HK-2 (cell line): ENCODE measurements around the gene ANKS6.

Experiments used
- DNase-seq: peaks from one replicate; pipeline ENCODE4 v3.0.0-alpha.2; 2018; ENCODE audit not compliant: unreplicated experiment

Gene ANKS6

DNA sequence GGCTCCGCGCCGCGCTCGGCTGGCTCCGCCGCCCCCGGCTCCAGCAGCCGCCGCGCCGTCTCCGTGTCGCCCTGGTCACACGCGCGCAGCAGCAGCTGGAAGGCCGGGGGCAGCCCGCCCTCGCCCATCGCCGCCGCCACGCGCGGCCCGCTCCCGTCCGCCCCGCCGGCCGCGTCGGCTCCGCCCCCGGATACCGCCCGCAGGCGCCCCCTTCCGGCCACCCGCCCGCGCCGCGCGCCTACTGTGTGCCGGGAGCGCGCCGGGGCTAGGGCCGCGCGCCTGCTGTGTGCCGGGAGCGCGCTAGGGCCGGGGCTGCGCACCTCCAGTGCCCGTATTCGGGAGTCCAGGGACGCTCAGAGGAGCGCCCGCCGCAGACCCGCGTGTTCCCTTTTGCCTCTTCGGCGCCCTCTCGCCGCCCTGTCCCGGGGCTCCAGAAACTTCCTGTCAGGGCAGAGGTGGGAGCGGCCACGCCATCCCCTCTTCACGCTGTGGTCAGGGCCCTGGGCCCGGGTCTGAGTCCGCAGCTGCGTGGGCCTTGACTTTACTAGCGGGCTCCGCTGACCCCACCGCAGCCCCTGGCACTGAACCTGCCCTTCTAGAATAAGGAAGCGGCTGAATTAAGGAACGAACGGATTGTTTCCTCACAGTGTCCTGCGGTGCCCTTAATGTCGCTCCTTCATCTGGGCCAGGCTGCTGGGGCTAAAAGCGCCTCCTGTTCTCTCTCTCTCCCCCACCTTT, at the start of gene ANKS6:
TSS of gene ANKS6 (minus strand) at position 192 of the 738 bp plus-strand sequence. CDS start at position 128, 64 bp downstream.
- peak; percentile 83 for DNase-seq

DNA sequence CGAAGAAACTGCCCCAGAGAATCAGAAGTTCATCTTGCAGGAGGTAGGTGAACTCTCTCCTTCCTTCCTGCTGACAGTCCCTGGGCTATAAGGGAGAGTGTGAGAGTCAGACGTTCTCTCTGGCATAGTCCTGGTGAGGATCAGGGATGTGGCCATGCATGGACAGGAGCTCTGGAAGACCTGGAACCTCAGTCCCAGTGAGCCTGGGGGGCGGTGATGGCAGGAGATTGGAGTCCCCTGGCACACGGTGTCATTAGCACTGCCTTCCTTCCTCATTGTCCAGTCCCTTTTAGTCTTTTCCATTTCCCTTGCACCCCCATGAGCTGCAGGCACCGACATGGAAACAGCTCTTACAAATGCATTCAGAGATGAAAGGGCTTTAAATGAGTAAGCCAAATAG, 49.7 kb upstream of the ANKS6 start:
- DNase-seq, result no peak

DNA sequence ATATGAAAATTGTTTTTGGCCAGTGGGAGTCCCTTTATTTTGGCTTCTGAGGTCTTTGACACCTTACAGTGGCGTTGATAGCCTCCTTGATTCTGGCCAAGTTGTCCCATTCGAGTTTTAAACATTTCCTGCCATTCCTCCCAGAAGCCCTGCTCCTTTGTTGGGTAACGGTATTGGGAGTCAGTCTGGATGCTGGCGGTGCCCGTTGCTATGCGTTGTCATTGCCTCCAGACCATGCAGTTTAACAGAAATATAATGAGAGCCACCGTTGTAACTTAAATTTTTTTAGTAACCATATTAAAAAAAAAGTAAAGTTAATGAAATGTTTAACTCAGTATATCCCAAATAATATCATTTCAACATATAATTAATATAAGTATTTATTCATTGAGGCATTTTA, 46.2 kb upstream of the ANKS6 start:
- DNase-seq, result no peak

DNA sequence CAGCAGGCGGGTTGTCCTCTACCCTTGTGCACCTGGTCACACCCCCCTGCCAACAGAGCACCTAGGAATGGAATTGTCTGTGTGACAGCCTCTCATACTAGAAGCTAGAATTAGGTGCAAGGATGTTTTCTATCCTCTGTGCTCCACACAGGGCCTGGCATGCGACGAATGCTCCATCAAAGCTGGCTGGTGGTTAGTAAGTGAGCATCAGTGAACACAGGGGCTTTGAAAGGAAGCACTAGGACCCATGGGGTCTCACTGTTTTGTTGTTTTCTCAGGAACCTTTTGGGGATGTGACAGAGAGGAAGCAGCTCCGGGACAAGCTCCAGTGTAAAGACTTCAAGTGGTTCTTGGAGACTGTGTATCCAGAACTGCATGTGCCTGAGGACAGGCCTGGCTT, 43.4 kb upstream of the ANKS6 start:
- no peak for DNase-seq

DNA sequence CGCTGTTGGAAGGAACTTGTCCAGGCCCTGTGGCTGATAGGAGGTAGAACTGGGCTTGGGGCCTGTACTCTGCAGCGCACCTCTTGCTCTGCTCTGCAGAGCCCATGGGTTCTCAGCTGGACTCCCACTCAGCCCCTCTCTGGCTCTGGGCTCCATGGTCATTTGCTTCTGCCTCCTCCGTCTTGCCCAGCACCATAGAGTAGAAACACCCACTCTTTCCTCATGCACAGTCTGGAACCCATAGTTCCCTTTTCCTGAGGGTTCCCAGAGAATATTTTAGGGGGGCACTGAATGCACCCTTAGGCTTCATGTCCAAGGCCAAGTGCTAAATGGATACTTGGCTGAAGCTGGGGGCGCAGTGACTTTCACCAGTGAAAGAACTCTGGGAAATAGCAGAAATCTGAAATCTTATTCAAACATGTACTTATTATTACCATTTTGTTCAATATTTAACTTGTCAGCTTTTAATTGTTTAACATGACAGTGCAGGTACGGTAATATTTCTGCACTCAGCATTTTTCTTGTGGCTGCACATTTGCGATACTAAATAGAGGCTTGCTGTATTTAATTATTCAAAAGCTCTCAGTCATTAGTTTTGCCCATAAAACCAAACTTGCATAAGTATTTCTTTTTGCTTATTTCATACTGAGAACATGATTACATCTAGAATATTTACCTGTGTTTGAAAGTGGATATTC, 42.7 kb upstream of the ANKS6 start:
- DNase-seq, result no peak

DNA sequence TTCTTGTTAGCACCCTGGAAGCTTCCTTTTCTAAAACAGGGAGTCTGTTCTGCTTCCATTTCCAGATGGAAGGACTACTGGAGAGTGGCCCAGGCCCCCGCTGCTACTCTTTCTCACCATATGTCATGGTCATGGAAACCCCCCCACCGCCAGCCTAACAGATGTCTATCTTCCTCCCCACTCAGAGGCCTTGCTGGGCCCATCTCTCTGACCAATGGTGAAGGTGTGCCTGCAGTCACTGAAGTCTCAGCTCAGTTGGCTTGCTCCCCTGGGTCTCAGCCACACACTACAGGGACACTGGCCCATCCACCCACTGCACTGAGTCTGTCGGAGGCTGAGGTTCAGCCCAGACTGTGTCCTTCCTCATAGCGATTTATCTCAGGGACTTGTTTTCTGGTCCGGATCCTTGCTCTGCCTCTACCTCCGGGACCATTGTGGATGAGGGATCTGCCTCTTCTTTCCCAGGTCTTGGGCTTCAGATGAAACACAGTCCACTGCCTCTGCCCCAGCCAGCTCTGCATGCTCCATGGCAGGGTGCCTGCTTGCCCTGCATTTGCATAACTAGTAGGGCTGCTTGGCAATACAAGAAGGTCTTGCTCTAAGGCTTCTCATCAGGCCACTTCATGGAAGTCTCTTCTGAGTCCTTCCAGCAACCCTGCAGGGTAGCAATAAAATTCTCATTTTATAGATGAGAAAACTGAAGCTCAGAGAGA, 42.0 kb upstream of the ANKS6 start:
- no peak for DNase-seq

DNA sequence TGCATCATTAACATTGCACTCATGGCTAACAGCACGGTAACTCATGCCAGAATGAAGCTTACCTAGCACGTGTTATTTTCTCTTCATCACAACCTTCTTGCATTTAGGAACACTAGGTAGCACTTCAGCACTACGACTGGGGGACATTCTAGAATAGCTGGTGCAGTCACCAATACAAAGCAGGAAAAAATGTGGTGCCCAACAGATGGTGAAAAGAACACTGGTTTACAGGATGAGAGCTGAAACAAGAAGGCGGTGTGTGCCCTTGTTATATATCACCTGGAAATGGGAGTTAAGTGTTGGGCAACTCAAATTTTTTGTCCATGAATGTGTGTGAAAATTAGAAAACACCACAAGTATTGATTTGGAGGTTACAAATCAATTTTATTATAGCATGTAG, 41.2 kb upstream of the ANKS6 start:
- DNase-seq, result no peak

DNA sequence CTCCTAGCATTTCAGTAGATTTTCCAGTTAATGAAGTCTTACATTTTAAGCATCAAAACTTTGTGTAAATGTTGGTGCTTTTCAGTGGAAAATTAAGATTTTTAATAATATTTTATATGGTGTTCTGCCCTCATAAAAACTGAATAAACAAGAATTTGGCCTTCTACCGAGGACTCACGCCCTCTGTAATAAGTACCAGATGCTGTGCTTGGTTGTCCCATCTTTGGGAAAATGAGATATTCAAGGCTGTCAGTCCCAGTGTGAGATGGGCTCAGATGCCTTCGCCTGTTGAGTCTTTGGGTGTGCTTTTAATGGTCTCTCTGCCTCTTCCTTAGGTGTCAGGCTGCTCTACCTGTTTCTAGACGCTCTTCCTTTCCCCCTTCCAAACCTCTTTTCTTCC, 39.9 kb upstream of the ANKS6 start:
- no peak for DNase-seq

DNA sequence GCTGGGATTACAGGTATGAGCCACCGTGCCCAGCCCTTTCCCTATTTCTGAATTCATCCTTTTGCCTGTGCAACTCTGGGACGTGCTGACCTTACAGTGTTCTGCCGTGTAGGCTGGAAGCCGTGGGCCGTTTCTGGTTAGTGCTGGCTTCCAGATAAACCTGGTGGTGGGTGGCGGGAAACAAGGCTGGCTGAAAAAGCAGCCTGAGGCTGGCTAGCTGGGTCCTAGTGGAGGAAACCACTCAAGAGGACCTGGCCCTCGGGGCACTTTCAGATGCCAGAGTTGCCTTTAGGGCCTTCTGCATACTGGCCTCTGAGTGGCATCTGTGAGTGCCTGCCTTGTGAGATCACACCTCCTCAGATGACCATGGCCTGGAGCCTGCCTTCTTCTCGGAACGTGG, 38.0 kb upstream of the ANKS6 start:
- no peak for DNase-seq

DNA sequence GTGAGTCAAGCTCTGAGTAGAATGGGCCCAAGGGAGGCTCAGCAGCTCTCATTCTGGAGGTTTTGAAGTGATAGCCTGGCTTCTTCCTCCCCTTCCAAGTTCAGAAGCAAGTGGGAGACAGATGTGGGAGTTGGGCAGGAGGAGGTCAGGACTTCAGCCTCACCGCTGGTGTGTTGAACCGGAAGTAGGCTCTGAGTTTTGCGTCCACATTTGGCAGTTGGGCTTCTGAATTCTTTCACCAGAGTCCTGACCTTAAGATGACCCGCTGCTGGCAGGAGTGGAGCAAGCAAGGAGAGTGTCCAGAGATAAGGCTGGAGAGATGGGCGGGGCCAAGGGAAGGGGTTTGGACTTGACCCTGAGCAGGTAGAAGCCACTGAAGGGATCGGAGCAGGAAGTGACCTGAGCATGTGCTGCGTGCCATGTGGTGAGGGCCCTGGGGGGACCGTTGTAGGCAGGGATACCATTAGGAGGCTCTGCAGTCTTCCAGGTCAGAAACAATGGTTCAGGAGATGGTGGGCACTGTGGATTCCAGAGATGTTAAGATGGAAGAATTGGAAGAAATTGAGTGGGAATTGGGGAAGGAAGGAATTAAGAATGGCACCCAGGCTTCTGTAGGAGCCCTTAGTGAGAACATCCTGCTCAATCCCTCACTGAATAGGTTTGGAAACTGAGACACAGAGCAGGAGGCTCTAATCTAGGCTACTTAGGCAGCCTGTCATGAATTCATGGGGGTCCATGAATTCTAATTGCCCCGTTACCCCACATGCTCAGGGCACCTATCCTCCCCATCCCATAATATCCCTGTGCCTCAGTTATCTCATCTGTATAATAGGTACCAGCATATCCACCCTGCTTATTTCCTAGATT, 37.0 kb upstream of the ANKS6 start:
- DNase-seq, result no peak

DNA sequence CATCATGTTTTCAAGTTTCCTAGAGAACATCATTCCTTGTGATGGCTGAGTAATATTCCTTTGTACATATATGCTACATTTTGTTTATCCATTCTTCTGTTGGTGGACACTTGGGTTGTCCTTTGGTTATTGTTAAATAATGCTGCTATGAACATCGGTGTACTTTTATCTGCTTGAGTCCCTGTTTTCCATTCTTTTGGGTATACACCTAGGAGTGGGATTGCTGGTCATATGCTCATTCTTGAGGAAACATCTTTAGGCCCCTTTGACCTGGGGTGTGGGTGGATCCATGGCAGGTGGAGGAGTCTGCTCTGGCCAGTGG, 36.4 kb upstream of the ANKS6 start:
- no peak for DNase-seq

DNA sequence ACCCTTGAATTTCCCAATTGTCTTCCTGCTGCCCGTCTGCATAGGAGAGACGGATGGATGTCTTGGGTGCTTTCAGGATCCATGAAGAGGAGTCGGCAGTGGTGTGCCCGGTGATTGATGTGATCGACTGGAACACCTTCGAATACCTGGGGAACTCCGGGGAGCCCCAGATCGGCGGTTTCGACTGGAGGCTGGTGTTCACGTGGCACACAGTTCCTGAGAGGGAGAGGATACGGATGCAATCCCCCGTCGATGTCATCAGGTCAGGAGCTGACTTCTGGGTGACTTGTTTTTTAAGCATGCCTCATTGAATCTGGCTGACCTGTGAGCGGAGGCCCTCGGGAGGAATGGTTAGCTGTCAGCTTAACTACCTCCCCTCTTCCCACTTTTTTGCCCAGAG, 35.3 kb upstream of the ANKS6 start:
- no peak for DNase-seq

DNA sequence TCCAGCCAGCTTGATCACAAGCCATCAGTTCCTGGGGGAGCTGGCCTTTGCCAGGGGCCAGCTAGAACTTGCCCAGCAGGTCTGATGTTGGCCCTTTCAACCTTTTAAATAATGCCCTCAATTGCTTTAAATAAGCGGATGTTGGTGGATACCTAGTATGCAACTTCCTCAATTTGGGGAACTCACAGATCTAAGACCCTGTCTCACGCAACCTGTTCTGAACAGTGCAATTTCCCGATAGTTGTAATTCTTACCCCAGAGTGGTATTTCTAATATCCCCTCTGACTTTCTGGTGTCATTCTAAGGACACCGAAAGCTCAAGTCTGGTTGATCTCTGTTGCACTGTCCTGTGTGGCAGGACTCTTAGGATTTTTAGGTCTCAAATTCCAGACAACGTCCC, 34.2 kb upstream of the ANKS6 start:
- no peak for DNase-seq

DNA sequence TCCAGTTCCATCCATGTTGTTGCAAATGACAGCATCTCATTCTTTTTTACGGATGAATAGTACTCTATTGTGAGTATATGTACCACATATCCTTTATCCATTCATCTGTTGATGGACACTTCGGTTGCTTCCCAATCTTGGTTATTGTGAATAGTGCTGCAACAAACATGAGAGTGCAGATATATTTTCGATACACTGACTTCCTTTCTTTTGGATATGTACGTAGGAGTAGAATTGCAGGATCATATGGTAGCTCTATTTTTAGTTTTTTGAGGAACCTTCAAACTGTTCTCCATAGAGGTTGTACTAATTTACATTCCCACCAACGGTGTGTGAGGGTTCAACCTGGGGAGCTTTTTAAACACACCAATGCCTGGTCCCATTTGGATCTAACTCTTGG, 33.4 kb upstream of the ANKS6 start:
- DNase-seq, result no peak

DNA sequence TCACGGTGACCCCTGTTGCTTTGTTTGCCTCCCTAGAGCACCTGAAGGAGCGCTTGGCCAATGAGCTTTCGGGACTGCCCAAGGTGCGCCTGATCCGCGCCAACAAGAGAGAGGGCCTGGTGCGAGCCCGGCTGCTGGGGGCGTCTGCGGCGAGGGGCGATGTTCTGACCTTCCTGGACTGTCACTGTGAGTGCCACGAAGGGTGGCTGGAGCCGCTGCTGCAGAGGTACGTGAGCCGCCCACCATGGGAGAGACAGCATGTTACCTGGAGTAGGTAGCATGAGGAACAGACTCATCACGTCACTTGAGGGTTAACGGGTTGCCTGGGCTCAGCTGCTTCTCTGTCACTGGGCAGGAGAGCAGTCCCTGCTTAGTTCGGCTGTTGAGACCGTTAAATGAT, 30.4 kb upstream of the ANKS6 start:
- DNase-seq, result no peak

DNA sequence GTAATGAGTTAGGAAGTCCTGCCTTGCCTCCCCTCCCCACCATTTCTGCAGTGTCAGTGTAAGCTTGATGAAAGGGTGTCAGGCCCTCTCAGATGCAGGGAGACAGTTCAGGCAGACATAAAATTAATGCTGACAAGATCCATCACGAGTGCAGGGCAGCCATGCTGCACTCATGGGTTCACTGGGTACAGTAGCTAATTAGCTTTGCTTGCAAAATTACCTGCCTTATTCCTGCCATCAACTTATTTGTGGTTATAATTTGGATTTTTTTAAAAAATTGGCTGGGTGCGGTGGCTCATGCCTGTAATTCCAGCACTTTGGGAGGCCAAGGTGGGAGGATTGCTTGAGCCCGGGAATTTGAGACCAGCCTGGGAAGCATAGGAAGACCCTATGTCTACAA, 29.1 kb upstream of the ANKS6 start:
- no peak for DNase-seq

DNA sequence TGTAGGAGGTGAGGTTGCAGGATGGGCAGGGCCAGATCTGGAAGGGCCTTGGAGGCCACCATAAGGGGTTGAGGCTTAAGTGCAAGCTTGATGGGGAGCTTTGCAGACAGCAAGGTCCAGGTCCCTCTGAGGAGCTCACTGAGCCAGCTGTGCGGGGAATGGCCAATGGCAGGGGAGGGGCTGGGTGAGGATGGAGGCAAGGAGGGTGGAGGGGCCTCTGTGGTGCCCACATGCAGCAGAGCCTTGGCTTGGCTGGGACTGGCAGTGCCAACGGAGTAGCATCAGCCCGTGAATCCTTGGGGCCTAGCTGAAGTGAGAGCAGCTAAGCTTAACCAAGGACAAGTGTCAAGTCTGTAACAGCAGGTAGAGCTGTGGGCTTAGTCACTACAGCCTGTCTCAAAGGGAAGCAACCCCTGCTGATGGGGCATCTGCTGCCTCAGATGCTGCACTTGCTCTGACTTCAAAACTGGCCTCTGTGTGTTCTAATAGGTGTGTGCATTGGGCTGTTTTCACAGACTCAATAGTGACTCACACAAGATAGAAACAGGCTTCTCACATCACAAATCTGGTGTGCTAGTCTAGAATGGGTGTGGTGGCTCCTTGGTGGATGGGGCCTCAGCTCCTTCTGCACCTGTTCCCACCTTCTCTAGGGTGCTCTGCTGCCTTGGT, 27.4 kb upstream of the ANKS6 start:
- DNase-seq, result no peak

DNA sequence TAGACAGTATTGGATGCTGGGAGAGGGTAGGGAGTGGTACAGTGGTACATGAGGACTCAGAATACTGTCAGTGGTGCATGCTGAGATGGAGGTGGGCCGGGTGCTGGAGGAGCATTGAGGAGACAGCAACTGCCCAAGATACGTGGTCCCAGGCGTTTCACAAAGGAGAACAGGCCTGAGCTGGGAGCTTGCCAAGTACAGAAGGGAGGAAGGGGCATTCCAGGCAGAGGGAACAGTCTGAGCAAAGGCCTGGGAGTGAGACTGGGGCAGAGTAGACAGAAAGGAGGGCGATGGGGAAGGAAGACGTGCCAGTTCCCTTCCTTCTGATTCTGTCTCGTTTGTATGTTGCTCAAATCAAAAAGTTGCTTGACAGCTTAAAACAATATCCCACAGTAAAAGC, 26.3 kb upstream of the ANKS6 start:
- DNase-seq, result no peak

DNA sequence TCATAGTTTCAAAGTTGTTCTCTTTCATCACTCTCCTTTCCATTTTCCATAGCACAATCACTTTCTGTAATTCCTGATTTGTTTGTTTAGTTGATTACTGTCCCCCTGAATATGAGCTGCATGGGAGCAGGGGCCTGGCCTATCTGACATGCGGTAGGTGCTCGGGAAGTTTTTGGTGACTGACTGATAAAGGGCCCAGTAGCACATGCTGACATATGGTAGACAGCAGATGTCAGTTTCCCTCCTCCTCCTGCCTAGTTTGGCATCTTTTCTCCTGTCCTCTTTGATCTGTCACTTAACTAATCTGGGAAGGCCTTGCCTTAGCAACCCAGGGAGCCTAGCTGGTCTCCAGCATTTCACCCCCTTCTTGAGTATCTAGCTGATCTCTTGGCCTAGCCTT, 25.5 kb upstream of the ANKS6 start:
- DNase-seq, result no peak

DNA sequence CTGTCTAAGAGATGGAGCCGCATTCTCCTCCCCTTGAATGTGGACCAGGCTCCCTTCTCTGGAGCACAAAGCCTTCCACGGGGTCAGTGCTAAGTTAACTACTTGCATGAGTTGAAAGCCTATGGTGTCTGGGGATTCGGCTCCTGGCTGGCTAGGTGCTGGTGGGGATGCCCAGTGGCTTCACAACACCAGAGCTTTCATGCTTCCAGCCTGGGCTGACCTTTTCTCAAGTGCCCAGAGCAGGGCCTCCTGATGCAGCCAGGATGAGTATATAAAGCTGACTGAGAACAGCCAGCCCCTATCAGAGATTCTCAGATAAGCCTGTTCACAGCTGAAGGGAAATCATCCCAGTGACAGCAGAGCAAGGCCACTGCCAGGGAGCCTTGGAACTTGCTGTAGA, 22.9 kb upstream of the ANKS6 start:
- no peak for DNase-seq

DNA sequence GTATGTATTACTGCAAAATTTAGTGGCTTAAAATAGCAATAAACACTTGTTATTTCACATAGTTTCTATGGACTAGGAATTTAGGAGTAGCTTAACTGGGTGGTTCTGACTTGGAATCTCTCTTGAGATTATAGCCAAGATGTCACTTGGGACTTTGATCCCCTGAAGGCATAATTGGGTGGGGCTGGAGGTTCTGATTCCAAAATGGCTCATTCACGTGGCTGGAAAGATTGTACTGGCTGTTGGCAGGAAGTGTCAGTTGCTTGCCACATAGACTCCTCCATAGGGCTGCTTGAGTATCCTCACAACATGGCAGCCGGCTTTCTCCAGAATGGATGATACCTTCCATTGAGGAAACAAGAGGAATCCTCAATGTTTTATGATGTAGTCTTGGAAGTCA, 22.4 kb upstream of the ANKS6 start:
- DNase-seq, result no peak
